H1 (cell line): ENCODE results near the gene CFAP298. TPM values are rescaled to one million over a fixed set of nuclear protein-coding genes. Genes with fewer than 3 reads are reported as not detected.

ENCODE experiments used
- CTCF ChIA-PET: fragments of 300-600 bp; sonication (Branson Sonifier 250); formaldehyde crosslinking; loops from one replicate; lab custom pipeline; 2021; ENCODE audit not compliant: partially characterized antibody; lab: Charles Lee
- POLR2A ChIA-PET: fragments of 300-600 bp; sonication (Branson Sonifier 250); formaldehyde crosslinking; loops from one replicate; lab custom pipeline; 2021; ENCODE audit warnings: inconsistent platforms; ENCODE audit not compliant: partially characterized antibody; lab: Charles Lee
- DNase-seq, 2 experiments: peaks; one replicate each; pipeline versions ENCODE4 v3.0.0 to v3.0.0-alpha.2; 2010 to 2022; ENCODE audit warnings: low spot score in 2 of 2, low read depth in 1 of 2, mixed read lengths in 1 of 2
- FAIRE-seq: peaks from 2 replicates; lab custom pipeline; 2011; peaks lifted over from hg19 to GRCh38; lab: Jason Lieb, UNC
- H2AFZ ChIP-seq: 2 replicates; pipeline ENCODE4 v1.8.1; 2012; ENCODE audit warnings: low read length, inconsistent platforms
- H2AK5ac ChIP-seq: 2 replicates; pipeline ENCODE4 v1.6.1; 2013; ENCODE audit warnings: low read depth, low read length
- H2BK120ac ChIP-seq: replicated peaks from 2 replicates; pipeline ENCODE3; 2013; ENCODE audit warnings: low read depth, low read length, inconsistent platforms
- H2BK12ac ChIP-seq: 2 replicates; pipeline ENCODE4 v1.6.1; 2013; ENCODE audit warnings: low read depth, low read length
- H2BK15ac ChIP-seq: 2 replicates; pipeline ENCODE4 v1.6.1; 2013; ENCODE audit warnings: low read length
- H2BK20ac ChIP-seq: 2 replicates; pipeline ENCODE4 v1.6.1; 2013; ENCODE audit warnings: low read length
- H2BK5ac ChIP-seq: 2 replicates; pipeline ENCODE4 v1.6.1; 2013; ENCODE audit warnings: low read depth, low read length
- H3K14ac ChIP-seq: 2 replicates; pipeline ENCODE4 v1.6.1; 2013; ENCODE audit warnings: inconsistent platforms; ENCODE audit not compliant: insufficient read length
- H3K18ac ChIP-seq: 2 replicates; pipeline ENCODE4 v1.6.1; 2013; ENCODE audit warnings: low read length; ENCODE audit errors: extremely low read depth
- H3K23ac ChIP-seq: 2 replicates; pipeline ENCODE4 v1.6.1; 2013; ENCODE audit warnings: inconsistent platforms; ENCODE audit not compliant: insufficient read length
- H3K23me2 ChIP-seq: 2 replicates; pipeline ENCODE4 v1.6.1; 2013; ENCODE audit warnings: low read depth, low read length
- H3K27ac ChIP-seq: 2 replicates; pipeline ENCODE4 v1.6.1; 2011; ENCODE audit warnings: low read depth, low read length, inconsistent platforms
- H3K27me3 ChIP-seq, 4 experiments: replicated peaks in 1 of 4; 1 replicate in 1 of 4; 2 replicates in 3 of 4; pipeline versions ENCODE4 v1.6.1 to v1.8.1; 2011 to 2013; ENCODE audit warnings: low read length in 3 of 4, mild to moderate bottlenecking in 3 of 4, inconsistent platforms in 2 of 4, mixed read lengths in 2 of 4, moderate library complexity in 1 of 4; ENCODE audit not compliant: control insufficient read depth in 3 of 4, insufficient read depth in 3 of 4; ENCODE audit errors: extremely low read depth in 1 of 4
- H3K36me3 ChIP-seq, 4 experiments: 2 replicates each; pipeline versions ENCODE4 v1.6.1 to v1.8.1; 2011 to 2013; ENCODE audit warnings: mild to moderate bottlenecking in 4 of 4, low read length in 3 of 4, moderate library complexity in 2 of 4, control low read depth in 1 of 4, inconsistent platforms in 1 of 4; ENCODE audit not compliant: insufficient read depth in 4 of 4, control insufficient read depth in 2 of 4
- H3K4ac ChIP-seq: replicated peaks from 2 replicates; pipeline ENCODE3; 2013; ENCODE audit warnings: low read length, low read depth, mixed read lengths, inconsistent platforms; ENCODE audit not compliant: insufficient read length
- H3K4me1 ChIP-seq, 4 experiments: replicated peaks in 1 of 4; 1 replicate in 1 of 4; 2 replicates in 3 of 4; pipeline versions ENCODE4 v1.6.1 to v1.8.1; 2011 to 2013; ENCODE audit warnings: low read length in 3 of 4, inconsistent platforms in 2 of 4, mixed read lengths in 1 of 4; ENCODE audit not compliant: insufficient read depth in 4 of 4, control insufficient read depth in 3 of 4
- H3K4me2 ChIP-seq, 2 experiments: 2 replicates each; pipeline versions ENCODE4 v1.6.1 to v1.8.1; 2011 to 2013; ENCODE audit warnings: low read depth in 2 of 2, low read length in 2 of 2, control low read depth in 1 of 2, inconsistent platforms in 1 of 2, mild to moderate bottlenecking in 1 of 2; ENCODE audit not compliant: insufficient read depth in 1 of 2
- H3K4me3 ChIP-seq, 4 experiments: fragments of 200-600, 300-600 bp in 1 of 4; sonication (generic), shearing (Covaris generic), sonication (Bioruptor Twin) in 1 of 4; 2 replicates each; pipeline versions ENCODE4 v1.5.1 to v1.8.1; 2011 to 2016; ENCODE audit warnings: low read length in 4 of 4, low read depth in 3 of 4, control low read depth in 2 of 4, inconsistent platforms in 2 of 4, mild to moderate bottlenecking in 2 of 4, mixed read lengths in 1 of 4, moderate library complexity in 1 of 4; ENCODE audit not compliant: insufficient read depth in 2 of 4; ENCODE audit errors: extremely low read depth in 1 of 4
- H3K56ac ChIP-seq: replicated peaks from 2 replicates; pipeline ENCODE3; 2013; ENCODE audit warnings: low read depth, mild to moderate bottlenecking, mixed read lengths, low read length, inconsistent platforms; ENCODE audit not compliant: insufficient read length
- H3K79me1 ChIP-seq: 2 replicates; pipeline ENCODE4 v1.6.1; 2013; ENCODE audit warnings: low read depth, low read length, control low read depth
- H3K79me2 ChIP-seq, 2 experiments: 2 replicates each; pipeline versions ENCODE4 v1.6.1 to v1.8.1; 2012 to 2013; ENCODE audit warnings: low read length in 2 of 2, mild to moderate bottlenecking in 2 of 2, inconsistent platforms in 1 of 2; ENCODE audit not compliant: insufficient read depth in 2 of 2, control insufficient read depth in 1 of 2
- H3K9ac ChIP-seq, 4 experiments: replicated peaks in 1 of 4; 1 replicate in 1 of 4; 2 replicates in 3 of 4; pipeline versions ENCODE4 v1.6.1 to v1.8.1; 2011 to 2013; ENCODE audit warnings: low read depth in 3 of 4, low read length in 3 of 4, control low read depth in 2 of 4, mild to moderate bottlenecking in 2 of 4, moderate library complexity in 2 of 4, inconsistent platforms in 1 of 4; ENCODE audit errors: extremely low read depth in 1 of 4
- H3K9me3 ChIP-seq, 2 experiments: 2 replicates each; pipeline versions ENCODE4 v1.6.1 to v1.8.1; 2012 to 2013; ENCODE audit warnings: mild to moderate bottlenecking in 2 of 2, moderate library complexity in 2 of 2, control low read depth in 1 of 2, inconsistent platforms in 1 of 2, low read depth in 1 of 2, low read length in 1 of 2, mixed read lengths in 1 of 2; ENCODE audit not compliant: insufficient read depth in 2 of 2
- H4K20me1 ChIP-seq, 2 experiments: replicated peaks in 1 of 2; 2 replicates each; pipeline versions ENCODE3 to v1.8.1; 2011 to 2013; ENCODE audit warnings: inconsistent platforms in 2 of 2, low read length in 2 of 2, mild to moderate bottlenecking in 1 of 2; ENCODE audit not compliant: insufficient read depth in 2 of 2, control insufficient read depth in 1 of 2
- H4K5ac ChIP-seq: 2 replicates; pipeline ENCODE4 v1.6.1; 2013; ENCODE audit warnings: low read length, low read depth, mixed read lengths, inconsistent platforms; ENCODE audit not compliant: insufficient read length
- H4K8ac ChIP-seq: 2 replicates; pipeline ENCODE4 v1.8.0; 2013; ENCODE audit warnings: mild to moderate bottlenecking, moderate library complexity, low read length, inconsistent platforms; ENCODE audit not compliant: insufficient read depth; ENCODE audit errors: extremely low read depth
- H4K91ac ChIP-seq: replicated peaks from 2 replicates; pipeline ENCODE3; 2013; ENCODE audit warnings: low read length, mixed read lengths, inconsistent platforms; ENCODE audit not compliant: insufficient read length
- CHD1 ChIP-seq: IDR thresholded peaks from 2 replicates; pipeline ENCODE4 v1.6.1; 2012; ENCODE audit warnings: low read depth, low read length, improper control_type of control experiment
- EP300 ChIP-seq, 2 experiments: IDR thresholded peaks; 1 replicate in 1 of 2; 2 replicates in 1 of 2; pipeline ENCODE4 v1.6.1; 2011 to 2012; ENCODE audit warnings: low read depth in 2 of 2, low read length in 2 of 2, mild to moderate bottlenecking in 2 of 2, borderline replicate concordance in 1 of 2, inconsistent platforms in 1 of 2, moderate library complexity in 1 of 2
- GTF2F1 ChIP-seq: IDR thresholded peaks from 2 replicates; pipeline ENCODE4 v1.6.1; 2012; ENCODE audit warnings: low read depth, low read length, improper control_type of control experiment, borderline replicate concordance
- MAFK ChIP-seq: IDR thresholded peaks from 2 replicates; pipeline ENCODE4 v1.6.1; 2012; ENCODE audit warnings: low read depth, mild to moderate bottlenecking, improper control_type of control experiment, low read length
- POLR2A ChIP-seq, 2 experiments: IDR thresholded peaks; 1 replicate in 1 of 2; 2 replicates in 1 of 2; pipeline ENCODE4 v1.6.1; 2011; ENCODE audit warnings: low read depth in 2 of 2, low read length in 2 of 2, mild to moderate bottlenecking in 2 of 2; ENCODE audit errors: control extremely low read depth in 1 of 2
- TAF1 ChIP-seq: IDR thresholded peaks from 2 replicates; pipeline ENCODE4 v1.6.1; 2011; ENCODE audit warnings: mild to moderate bottlenecking, low read depth, low read length
- TBP ChIP-seq: IDR thresholded peaks from 2 replicates; pipeline ENCODE4 v1.6.1; 2011; ENCODE audit warnings: low read depth, low read length, improper control_type of control experiment
- WGBS, 2 experiments: shearing (Covaris generic) in 1 of 2; methylation state at CpG; one replicate each; pipeline versions ENCODE4 v1.1.6 to v1.1.7; 2013 to 2015; ENCODE audit warnings: low lambda C conversion rate in 2 of 2, mixed read lengths in 2 of 2, inconsistent platforms in 1 of 2, low coverage in 1 of 2, missing lambda C conversion rate in 1 of 2; ENCODE audit not compliant: insufficient replicate concordance in 2 of 2, insufficient coverage in 1 of 2, insufficient read length in 1 of 2; ENCODE audit errors: extremely low coverage in 1 of 2, missing lambda C conversion rate in 1 of 2; 5-methylcytosine and 5-hydroxymethylcytosine counted together
- polyA plus RNA-seq, 7 experiments: library from polyadenylated mRNA; depleted of rRNA in 3 of 7; stranded (reverse) in 5 of 7; unstranded in 2 of 7; fragments of >200 nt in 5 of 7; fragments of 200-250 nt in 2 of 7; gene quantifications; 1 replicate in 5 of 7; 2 replicates in 1 of 7; 4 replicates in 1 of 7; pipeline versions ENCODE4 v1.2.1 to v1.2.3, GENCODE V29; 2011 to 2013; ENCODE audit warnings: missing spikeins in 2 of 7, mixed read lengths in 2 of 7
- total RNA-seq: library from RNA; stranded (reverse); fragmentation: NEBNext Ultra II Directional; extraction: Animal tissue kit (Norgen Biotek cat#: 25700); gene quantifications from 2 replicates; pipeline ENCODE4 v1.2.1, GENCODE V29; 2021
- TF ChIP-seq, protein P1 (sequence below): IDR thresholded peaks from 2 replicates; pipeline ENCODE4 v1.6.1; 2012; ENCODE audit warnings: inconsistent platforms

Gene CFAP298
- total and polyA plus RNA-seq, 2 of the 8 experiments (the other 6 are each of a cell fraction or from before 2014, with no cell fraction given), result 43.0 to 68.1 TPM

- Histone ChIP-seq H3K23me2 (peaks cover 7% of the 10 kb centered on the region; the same call in 1 of the 2 replicates), H2BK20ac (peak overlapping the region; percentile 35; the same call in 1 of the 2 replicates), H3K4me3 (peak overlapping the region; percentile 39 to 79 (median 74)), H2AFZ (peak overlapping the region; percentile 89), H3K4me2 (peak overlapping the region; percentile 70 to 96), H3K18ac (peak overlapping the region; percentile 72; the same call in 1 of the 2 replicates), H2BK120ac (peak overlapping the region; percentile 47), H3K23ac (no peak overlapping the region), H2AK5ac (no peak overlapping the region), H4K91ac (peak overlapping the region; percentile 8), H3K4ac (no peak overlapping the region), H3K36me3 (no peaks in the 10 kb centered on the region; a peak in 2 of 8 replicates), H4K20me1 (no peaks in the 10 kb centered on the region), H3K14ac (no peak overlapping the region), H3K79me1 (no peaks in the 10 kb centered on the region), H2BK12ac (peak overlapping the region; percentile 82; the same call in 1 of the 2 replicates), H4K5ac (peak overlapping the region; percentile 19), H2BK15ac (peak overlapping the region; percentile 98), H3K27me3 (peaks cover 0 to 2% (median 0%) of the 10 kb centered on the region in 4 experiments; a peak in 1 of 7 replicates), H3K79me2 (no peaks in the 10 kb centered on the region), H4K8ac (peak overlapping the region; percentile 87), H3K27ac (no peak overlapping the region), H3K56ac (peak overlapping the region; percentile 42), H2BK5ac (0 out of 2 replicates have a peak overlapping the region, but pooled peaks have one; percentile 54), H3K9me3 (peaks cover 0 to 6% of the 10 kb centered on the region in 2 experiments; a peak in 2 of 4 replicates), H3K4me1 (peaks cover 0 to 7% (median 3%) of the 10 kb centered on the region in 4 experiments; a peak in 4 of 7 replicates), H3K9ac (peak overlapping the region; percentile 9 to 62 (median 34); a peak in 6 of 7 replicates)
- CTCF ChIA-PET, result interaction anchor here (0.7 to 4.2 kb wide), 39 partner anchors 8 to 494 kb away, joined by 3 to 23 read pairs (median 5); no protein-coding TSS in a partner anchor
- POLR2A ChIA-PET, result interaction anchor here (1.0 to 1.2 kb wide), 2 partner anchors 8 to 36 kb away, joined by 3 to 4 read pairs; no protein-coding TSS in a partner anchor
- 11% methylated on average over 59 of the region's 61 CpGs; no CpG with 5 or more reads in 1 of the 2 experiments for WGBS, 2 experiments
- DNase-seq, result peak; percentile 50 to 89
- peak; percentile 85 for FAIRE-seq
- TF ChIP-seq CHD1 (no peak), GTF2F1 (no peak), EP300 (IDR thresholded peaks at IDR 0.05; ENCODE audit: borderline replicate concordance in 1 of 2, low read depth in 2 of 2, low read length in 2 of 2) (peak in 1 of 2 experiments; percentile 17; a peak in 1 of 3 replicates), POLR2A (IDR thresholded peaks at IDR 0.05; ENCODE audit: control extremely low read depth in 1 of 2, low read depth in 2 of 2, low read length in 2 of 2) (peak in 1 of 2 experiments; percentile 31; a peak in 2 of 3 replicates), TAF1 (peak; percentile 80), TBP (peak; percentile 57; the same call in 1 of the 2 replicates), MAFK (no peak)
- TF ChIP-seq, protein P1, sequence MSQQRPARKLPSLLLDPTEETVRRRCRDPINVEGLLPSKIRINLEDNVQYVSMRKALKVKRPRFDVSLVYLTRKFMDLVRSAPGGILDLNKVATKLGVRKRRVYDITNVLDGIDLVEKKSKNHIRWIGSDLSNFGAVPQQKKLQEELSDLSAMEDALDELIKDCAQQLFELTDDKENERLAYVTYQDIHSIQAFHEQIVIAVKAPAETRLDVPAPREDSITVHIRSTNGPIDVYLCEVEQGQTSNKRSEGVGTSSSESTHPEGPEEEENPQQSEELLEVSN, result peak; percentile 80
These were observed 42.6 kb downstream of the CFAP298 start for GRCh38 chr21:32569261-32570230.
